ENCODE measurements around the gene CCDC57.

The CCDC57 gene

GRCh38 chr17:82241926-82242697 is 29.5 kb upstream of the CCDC57 start:
- Mint-ChIP-seq H3K27ac (peak overlapping the region; percentile 74), H3K4me3 (no peak overlapping the region), H3K36me3 (ENCODE audit: low read depth) (peaks cover 38% of the 10 kb centered on the region), H3K4me1 (ENCODE audit: low read depth) (peaks cover 60% of the 10 kb centered on the region), H3K27me3 (no peaks in the 10 kb centered on the region), H3K9me3 (no peaks in the 10 kb centered on the region)

DNA sequence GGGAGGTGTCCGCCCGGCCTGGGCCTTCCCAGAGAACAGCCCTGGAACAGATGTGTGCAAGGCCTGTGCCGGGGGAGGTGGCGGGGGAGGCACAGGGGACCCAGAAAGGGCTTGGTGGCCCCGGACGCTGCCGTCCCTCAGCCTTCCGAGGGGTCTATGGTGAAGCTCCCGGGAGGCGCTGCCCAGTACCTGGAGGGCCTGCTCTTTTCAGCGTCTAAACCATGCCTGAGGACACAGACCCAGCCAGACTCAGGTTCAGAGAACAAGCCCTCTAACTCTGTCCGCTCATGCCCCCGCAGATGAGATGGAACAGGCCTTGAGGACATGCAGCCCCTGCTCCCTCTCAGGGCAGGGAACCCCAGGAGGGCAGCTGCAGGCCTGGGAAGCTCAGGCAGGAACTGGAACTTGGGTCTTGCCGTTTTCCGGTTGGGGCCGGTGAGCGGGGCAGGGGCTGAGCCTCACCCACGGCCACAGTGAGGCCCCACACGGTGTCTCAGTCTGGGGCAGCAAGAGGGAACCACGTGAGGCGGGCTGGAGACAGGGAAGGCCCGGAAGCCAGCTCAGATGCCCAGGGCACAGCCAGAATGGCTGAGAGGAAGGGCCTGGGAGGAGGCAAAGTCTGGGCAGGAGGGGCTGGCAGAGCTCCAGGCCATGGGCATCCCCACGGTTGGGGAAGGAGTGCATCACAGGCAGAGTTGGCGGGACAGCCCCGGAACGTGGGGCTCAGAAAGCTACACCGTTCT is 28.7 kb upstream of the CCDC57 start:
- H3K4me1 Mint-ChIP-seq (ENCODE audit: low read depth), result peaks cover 60% of the 10 kb centered on the region
- H3K9me3 Mint-ChIP-seq, result no peaks in the 10 kb centered on the region
- H3K36me3 Mint-ChIP-seq (ENCODE audit: low read depth), result peaks cover 34% of the 10 kb centered on the region
- peak overlapping the region; percentile 74 for H3K27ac Mint-ChIP-seq
- H3K4me3 Mint-ChIP-seq, result peak overlapping the region; percentile 17
- no peaks in the 10 kb centered on the region for H3K27me3 Mint-ChIP-seq

DNA sequence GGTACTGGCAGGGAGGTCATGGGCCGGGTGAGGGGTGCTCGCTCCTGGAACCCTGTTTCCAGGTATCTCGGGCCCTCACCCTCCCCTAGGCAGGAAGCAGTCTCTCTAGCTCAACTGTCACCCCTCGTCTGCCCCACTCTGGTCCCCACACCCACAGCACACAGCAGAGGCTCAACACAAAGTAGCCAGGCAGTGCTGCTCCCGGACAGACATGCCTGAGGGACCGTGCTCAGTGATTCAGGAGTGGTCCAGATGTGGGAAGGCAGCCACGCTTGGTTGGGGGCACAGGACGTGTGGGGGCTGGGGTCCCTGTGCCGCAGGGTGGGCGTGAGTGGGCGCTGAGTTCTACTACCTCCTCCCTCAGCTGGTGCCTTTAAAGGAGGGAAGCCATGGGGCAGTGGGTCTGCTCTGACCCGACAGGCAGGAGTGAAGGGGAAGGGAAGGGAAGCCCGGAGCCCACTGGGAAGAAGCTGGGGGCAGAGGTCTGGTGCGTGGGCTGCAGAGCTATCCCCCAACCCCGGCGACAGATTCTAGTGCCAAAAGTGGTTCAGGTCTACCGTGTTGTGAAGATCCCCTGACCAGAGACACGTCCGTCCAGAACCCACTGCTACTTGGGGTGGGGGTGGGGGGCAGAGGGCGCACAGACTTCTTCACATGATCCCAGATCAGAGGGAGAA is 28.0 kb upstream of the CCDC57 start:
- Mint-ChIP-seq H3K27ac (peak overlapping the region; percentile 52), H3K27me3 (no peaks in the 10 kb centered on the region), H3K36me3 (ENCODE audit: low read depth) (peaks cover 28% of the 10 kb centered on the region), H3K4me1 (ENCODE audit: low read depth) (peaks cover 60% of the 10 kb centered on the region), H3K4me3 (no peak overlapping the region), H3K9me3 (no peaks in the 10 kb centered on the region)

- Mint-ChIP-seq H3K9me3 (no peaks in the 10 kb centered on the region), H3K36me3 (ENCODE audit: low read depth) (peaks cover 23% of the 10 kb centered on the region), H3K27ac (peak overlapping the region; percentile 52), H3K27me3 (no peaks in the 10 kb centered on the region), H3K4me3 (no peak overlapping the region), H3K4me1 (ENCODE audit: low read depth) (peaks cover 60% of the 10 kb centered on the region)
Measured at GRCh38 chr17:82239926-82240505, 27.4 kb upstream of the CCDC57 start.

DNA sequence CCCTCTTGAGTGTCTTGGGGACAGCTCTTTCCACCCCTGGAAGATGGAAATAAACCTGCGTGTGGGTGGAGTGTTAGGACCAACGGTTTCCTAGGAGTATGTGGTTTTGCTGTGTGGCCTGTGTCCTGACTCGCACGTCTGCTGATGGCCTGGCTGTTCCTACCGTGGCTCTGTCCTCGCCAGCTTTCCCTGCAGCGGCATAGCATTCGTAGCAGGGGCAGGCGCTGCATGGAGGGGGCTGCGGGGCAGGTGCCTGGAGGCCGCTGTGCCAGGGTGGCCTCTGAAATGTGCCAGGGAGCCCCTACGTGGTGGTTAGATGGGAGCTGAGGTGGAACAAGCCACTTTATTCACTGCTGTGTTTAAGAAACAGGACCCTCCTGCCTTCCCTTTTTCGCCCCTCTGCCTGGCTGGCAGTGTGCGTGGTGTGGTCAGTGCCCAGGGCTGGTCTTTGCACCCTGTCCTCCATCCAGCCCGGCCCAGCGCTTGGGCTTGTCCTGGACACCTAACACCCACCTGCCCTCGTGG is 26.8 kb upstream of the CCDC57 start:
- Mint-ChIP-seq H3K4me1 (ENCODE audit: low read depth) (peaks cover 60% of the 10 kb centered on the region), H3K27ac (no peak overlapping the region), H3K27me3 (no peaks in the 10 kb centered on the region), H3K36me3 (ENCODE audit: low read depth) (peaks cover 17% of the 10 kb centered on the region), H3K4me3 (no peak overlapping the region), H3K9me3 (no peaks in the 10 kb centered on the region)

- no peaks in the 10 kb centered on the region for H3K9me3 Mint-ChIP-seq
- H3K27me3 Mint-ChIP-seq, result no peaks in the 10 kb centered on the region
- H3K27ac Mint-ChIP-seq, result peak overlapping the region; percentile 74
- H3K36me3 Mint-ChIP-seq (ENCODE audit: low read depth), result peaks cover 9% of the 10 kb centered on the region
- H3K4me3 Mint-ChIP-seq, result peak overlapping the region; percentile 69
- H3K4me1 Mint-ChIP-seq (ENCODE audit: low read depth), result peaks cover 55% of the 10 kb centered on the region
Measured at GRCh38 chr17:82238472-82239201, 26.0 kb upstream of the CCDC57 start.

- H3K9me3 Mint-ChIP-seq, result no peaks in the 10 kb centered on the region
- H3K27me3 Mint-ChIP-seq, result no peaks in the 10 kb centered on the region
- H3K4me1 Mint-ChIP-seq (ENCODE audit: low read depth), result peaks cover 55% of the 10 kb centered on the region
- H3K27ac Mint-ChIP-seq, result no peak overlapping the region
- H3K4me3 Mint-ChIP-seq, result no peak overlapping the region
- H3K36me3 Mint-ChIP-seq (ENCODE audit: low read depth), result peaks cover 5% of the 10 kb centered on the region
Measured at GRCh38 chr17:82237746-82238471, 25.3 kb upstream of the CCDC57 start.

- H3K4me1 Mint-ChIP-seq (ENCODE audit: low read depth), result peaks cover 49% of the 10 kb centered on the region
- no peak overlapping the region for H3K27ac Mint-ChIP-seq
- H3K36me3 Mint-ChIP-seq (ENCODE audit: low read depth), result peaks cover under 1% of the 10 kb centered on the region
- H3K9me3 Mint-ChIP-seq, result no peaks in the 10 kb centered on the region
- no peak overlapping the region for H3K4me3 Mint-ChIP-seq
- H3K27me3 Mint-ChIP-seq, result no peaks in the 10 kb centered on the region
Measured at GRCh38 chr17:82237083-82237745, 24.6 kb upstream of the CCDC57 start.

GRCh38 chr17:82236142-82236971 is 23.7 kb upstream of the CCDC57 start:
- H3K9me3 Mint-ChIP-seq, result no peaks in the 10 kb centered on the region
- H3K27me3 Mint-ChIP-seq, result no peaks in the 10 kb centered on the region
- H3K27ac Mint-ChIP-seq, result no peak overlapping the region
- no peak overlapping the region for H3K4me3 Mint-ChIP-seq
- H3K36me3 Mint-ChIP-seq (ENCODE audit: low read depth), result no peaks in the 10 kb centered on the region
- peaks cover 40% of the 10 kb centered on the region for H3K4me1 Mint-ChIP-seq (ENCODE audit: low read depth)

DNA sequence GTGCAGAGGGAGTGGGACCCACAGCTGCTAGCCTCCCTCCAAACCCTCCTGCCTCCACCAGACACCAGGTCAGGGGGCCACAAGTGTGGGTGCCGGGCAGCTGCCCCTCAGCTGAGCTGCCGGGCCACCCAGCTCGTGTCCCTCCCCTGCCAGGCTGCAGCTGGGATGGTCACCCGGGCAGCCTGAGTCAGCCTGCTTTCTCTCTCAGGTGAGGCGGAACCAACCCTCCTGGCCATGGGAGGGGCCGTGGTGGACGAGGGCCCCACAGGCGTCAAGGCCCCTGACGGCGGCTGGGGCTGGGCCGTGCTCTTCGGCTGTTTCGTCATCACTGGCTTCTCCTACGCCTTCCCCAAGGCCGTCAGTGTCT is 23.1 kb upstream of the CCDC57 start:
- Mint-ChIP-seq H3K4me1 (ENCODE audit: low read depth) (peaks cover 34% of the 10 kb centered on the region), H3K9me3 (no peaks in the 10 kb centered on the region), H3K4me3 (no peak overlapping the region), H3K36me3 (ENCODE audit: low read depth) (no peaks in the 10 kb centered on the region), H3K27ac (no peak overlapping the region), H3K27me3 (no peaks in the 10 kb centered on the region)

DNA sequence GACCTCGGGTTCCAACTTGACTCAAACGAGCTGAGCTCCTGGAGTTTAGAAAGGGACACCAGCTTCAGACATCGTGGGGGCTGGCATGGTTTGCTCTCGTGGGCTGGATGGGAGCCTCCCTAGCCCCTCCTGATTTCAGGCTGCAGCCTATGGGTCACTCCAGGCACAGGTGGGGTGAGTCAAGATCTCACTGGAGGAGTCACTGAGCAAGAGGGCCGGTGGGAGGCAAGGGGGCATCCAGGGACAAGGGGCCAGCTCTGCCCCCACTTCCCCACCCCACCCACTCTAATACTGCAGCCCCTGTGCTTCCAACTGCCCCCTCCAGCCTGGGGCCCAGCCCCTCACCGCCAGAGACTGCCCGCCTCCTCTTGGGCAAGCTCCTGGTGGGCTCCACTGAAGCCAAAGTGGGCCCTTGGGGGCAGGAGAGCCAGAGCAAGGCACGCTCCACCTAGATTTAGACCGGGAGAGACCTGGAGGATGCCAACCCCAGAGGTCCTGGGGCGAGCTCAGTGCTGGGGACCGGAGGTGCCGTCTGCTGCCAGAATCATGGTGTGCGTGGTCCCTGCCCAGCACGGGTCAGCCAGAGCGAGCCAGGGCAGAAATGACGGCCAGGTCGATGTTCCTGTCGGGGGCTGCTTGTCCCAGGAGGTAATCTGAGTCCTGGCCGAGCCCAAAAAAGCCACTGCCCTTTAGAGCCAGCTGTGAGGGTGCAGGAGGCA is 22.6 kb upstream of the CCDC57 start:
- Mint-ChIP-seq H3K27me3 (no peaks in the 10 kb centered on the region), H3K9me3 (no peaks in the 10 kb centered on the region), H3K27ac (no peak overlapping the region), H3K4me1 (ENCODE audit: low read depth) (peaks cover 29% of the 10 kb centered on the region), H3K36me3 (ENCODE audit: low read depth) (no peaks in the 10 kb centered on the region), H3K4me3 (no peak overlapping the region)

All from stimulated activated naive CD8-positive, alpha-beta T cell treated with anti-CD3 and anti-CD28 coated beads, Interleukin-15, Interleukin-2, amounts not matched to agents 100 ng/mL and 50 ng/mL, for 24 hours (primary cell).